CD14-positive monocyte (primary cell): ENCODE results near the gene SDK1. TPM values are rescaled to one million over a fixed set of nuclear protein-coding genes. Genes with fewer than 3 reads are reported as not detected.

Experiments
- DNase-seq, 3 donors: peaks; one replicate each; pipeline ENCODE4 v3.0.0-alpha.2; 2011 to 2022
- H2AFZ ChIP-seq: 2 replicates; pipeline ENCODE4 v1.6.0; 2012; ENCODE audit warnings: mild to moderate bottlenecking, low read depth, low read length, inconsistent platforms; ENCODE audit not compliant: insufficient read depth, poor library complexity, severe bottlenecking
- H3K27ac ChIP-seq, 2 donors: 1 replicate in 1 of 2; 2 replicates in 1 of 2; pipeline ENCODE4 v1.5.1; 2012 to 2013; ENCODE audit warnings: low read length in 2 of 2, control low read depth in 1 of 2, inconsistent platforms in 1 of 2, low read depth in 1 of 2, mild to moderate bottlenecking in 1 of 2
- H3K27me3 ChIP-seq, 2 donors: one replicate each; pipeline versions ENCODE4 v1.6.0 to v1.6.1; 2011 to 2013; ENCODE audit warnings: low read length in 2 of 2; ENCODE audit not compliant: control insufficient read depth in 2 of 2, insufficient read depth in 2 of 2
- H3K36me3 ChIP-seq, 2 donors: replicated peaks in 1 of 2; 1 replicate in 1 of 2; 2 replicates in 1 of 2; pipeline versions ENCODE4 v1.5.1 to v1.6.1; 2012 to 2013; ENCODE audit warnings: low read length in 2 of 2, control low read depth in 1 of 2, inconsistent platforms in 1 of 2, mild to moderate bottlenecking in 1 of 2; ENCODE audit not compliant: insufficient read depth in 2 of 2, control insufficient read depth in 1 of 2
- H3K4me1 ChIP-seq, 2 donors: 1 replicate in 1 of 2; 2 replicates in 1 of 2; pipeline versions ENCODE4 v1.5.1 to v1.6.1; 2012 to 2013; ENCODE audit warnings: low read length in 2 of 2, control low read depth in 1 of 2, inconsistent platforms in 1 of 2, mild to moderate bottlenecking in 1 of 2, moderate library complexity in 1 of 2; ENCODE audit not compliant: insufficient read depth in 2 of 2, control insufficient read depth in 1 of 2
- H3K4me2 ChIP-seq: replicated peaks from 2 replicates; pipeline ENCODE3; 2012; ENCODE audit warnings: low read length, moderate library complexity, mild to moderate bottlenecking; ENCODE audit not compliant: poor library complexity, severe bottlenecking; ENCODE audit errors: extremely low read depth
- H3K4me3 ChIP-seq, 3 experiments: fragments of 200-600 bp in 1 of 3; sonication (generic) in 1 of 3; replicated peaks in 1 of 3; 1 replicate in 2 of 3; 2 replicates in 1 of 3; pipeline ENCODE4 v1.5.1; 2011 to 2013; ENCODE audit warnings: low read length in 3 of 3, mild to moderate bottlenecking in 3 of 3, control low read depth in 2 of 3, low read depth in 2 of 3, inconsistent platforms in 1 of 3, moderate library complexity in 1 of 3
- H3K79me2 ChIP-seq: 2 replicates; pipeline ENCODE4 v1.6.0; 2012; ENCODE audit warnings: mild to moderate bottlenecking, control low read depth, inconsistent platforms, low read length, moderate library complexity; ENCODE audit not compliant: insufficient read depth
- H3K9ac ChIP-seq: 2 replicates; pipeline ENCODE4 v1.6.0; 2017; ENCODE audit warnings: low read length, mild to moderate bottlenecking; ENCODE audit not compliant: insufficient read depth, poor library complexity, severe bottlenecking
- H3K9me3 ChIP-seq, 2 donors: replicated peaks in 1 of 2; 1 replicate in 1 of 2; 2 replicates in 1 of 2; pipeline versions ENCODE4 v1.5.1 to v1.6.1; 2012 to 2013; ENCODE audit warnings: low read length in 2 of 2, control low read depth in 1 of 2; ENCODE audit not compliant: control insufficient read depth in 1 of 2, insufficient read depth in 1 of 2
- H4K20me1 ChIP-seq: 2 replicates; pipeline ENCODE4 v1.6.0; 2012; ENCODE audit warnings: mild to moderate bottlenecking, low read length, control low read depth, moderate library complexity; ENCODE audit not compliant: insufficient read depth
- H3K27ac Mint-ChIP-seq, 7 donors: one replicate each; pipeline ENCODE4 v1.8.0; 2020; ENCODE audit warnings: mild to moderate bottlenecking in 7 of 7, mixed read lengths in 7 of 7, moderate library complexity in 6 of 7, inconsistent platforms in 2 of 7
- H3K27me3 Mint-ChIP-seq, 3 donors: one replicate each; pipeline ENCODE4 v1.8.0; 2021 to 2022; ENCODE audit warnings: low read depth in 3 of 3, mild to moderate bottlenecking in 3 of 3, mixed read lengths in 3 of 3, moderate library complexity in 3 of 3, inconsistent platforms in 1 of 3
- H3K36me3 Mint-ChIP-seq, 2 donors: one replicate each; pipeline ENCODE4 v1.8.0; 2020; ENCODE audit warnings: mixed read lengths in 2 of 2, inconsistent platforms in 1 of 2, mild to moderate bottlenecking in 1 of 2
- H3K4me1 Mint-ChIP-seq: one replicate; pipeline ENCODE4 v1.8.0; 2020; ENCODE audit warnings: mild to moderate bottlenecking, mixed read lengths
- H3K4me3 Mint-ChIP-seq, 2 donors: one replicate each; pipeline ENCODE4 v1.8.0; 2020; ENCODE audit warnings: mild to moderate bottlenecking in 2 of 2, mixed read lengths in 2 of 2, moderate library complexity in 1 of 2
- H3K9me3 Mint-ChIP-seq, 7 donors: one replicate each; pipeline ENCODE4 v1.8.0; 2020 to 2022; ENCODE audit warnings: mixed read lengths in 7 of 7, mild to moderate bottlenecking in 6 of 7, moderate library complexity in 6 of 7, inconsistent platforms in 2 of 7
- WGBS: methylation state at CpG from one replicate; pipeline ENCODE4 v1.1.5; 2013; ENCODE audit warnings: missing lambda C conversion rate; ENCODE audit not compliant: insufficient coverage; 5-methylcytosine and 5-hydroxymethylcytosine counted together
- intact Hi-C, 2 donors: fragments of 100-400 bp; cut with micrococcal nuclease; formaldehyde crosslinking; loops; one replicate each; pipeline versions ENCODE4 v1.15.0 to v1.15.1; 2023
- polyA plus RNA-seq, 3 donors: library from polyadenylated mRNA; depleted of rRNA in 1 of 3; unstranded in 2 of 3; stranded (reverse) in 1 of 3; fragments of 300-500 nt in 2 of 3; fragments of >200 nt in 1 of 3; fragmentation: Illumina TruSeq in 2 of 3; gene quantifications; 1 replicate in 2 of 3; 2 replicates in 1 of 3; pipeline ENCODE4 v1.2.3, GENCODE V29; 2012 to 2021
- TF ChIP-seq, protein P1 (sequence below): fragments of 200-600 bp; IDR thresholded peaks from one replicate; pipeline ENCODE4 v1.8.0; 2022; ENCODE audit warnings: antibody characterized with exemption, mild to moderate bottlenecking

Gene SDK1
- polyA plus RNA-seq, 3 donors, result 0.01 TPM; not detected in 2

- peaks cover 5 to 12% of the 10 kb centered on the region in 2 donors for H3K9me3 ChIP-seq
- no peaks in the 10 kb centered on the region for H3K4me1 Mint-ChIP-seq
- intact Hi-C loops, result no loop called here
- no peak overlapping the region for H3K27ac Mint-ChIP-seq
- TF ChIP-seq, protein P1, sequence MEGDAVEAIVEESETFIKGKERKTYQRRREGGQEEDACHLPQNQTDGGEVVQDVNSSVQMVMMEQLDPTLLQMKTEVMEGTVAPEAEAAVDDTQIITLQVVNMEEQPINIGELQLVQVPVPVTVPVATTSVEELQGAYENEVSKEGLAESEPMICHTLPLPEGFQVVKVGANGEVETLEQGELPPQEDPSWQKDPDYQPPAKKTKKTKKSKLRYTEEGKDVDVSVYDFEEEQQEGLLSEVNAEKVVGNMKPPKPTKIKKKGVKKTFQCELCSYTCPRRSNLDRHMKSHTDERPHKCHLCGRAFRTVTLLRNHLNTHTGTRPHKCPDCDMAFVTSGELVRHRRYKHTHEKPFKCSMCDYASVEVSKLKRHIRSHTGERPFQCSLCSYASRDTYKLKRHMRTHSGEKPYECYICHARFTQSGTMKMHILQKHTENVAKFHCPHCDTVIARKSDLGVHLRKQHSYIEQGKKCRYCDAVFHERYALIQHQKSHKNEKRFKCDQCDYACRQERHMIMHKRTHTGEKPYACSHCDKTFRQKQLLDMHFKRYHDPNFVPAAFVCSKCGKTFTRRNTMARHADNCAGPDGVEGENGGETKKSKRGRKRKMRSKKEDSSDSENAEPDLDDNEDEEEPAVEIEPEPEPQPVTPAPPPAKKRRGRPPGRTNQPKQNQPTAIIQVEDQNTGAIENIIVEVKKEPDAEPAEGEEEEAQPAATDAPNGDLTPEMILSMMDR, result no peak
- H2AFZ ChIP-seq, result no peak overlapping the region
- H3K36me3 Mint-ChIP-seq, result no peaks in the 10 kb centered on the region
- H3K27me3 Mint-ChIP-seq, result peaks cover 0 to 2% (median 0%) of the 10 kb centered on the region in 3 donors
- H3K9me3 Mint-ChIP-seq, result peaks cover 3 to 13% (median 5%) of the 10 kb centered on the region in 7 donors
- DNase-seq, result no peak
- H3K4me1 ChIP-seq, result no peaks in the 10 kb centered on the region
- no peak overlapping the region for H3K9ac ChIP-seq
- H3K36me3 ChIP-seq, result no peaks in the 10 kb centered on the region
- no peak overlapping the region for H3K4me2 ChIP-seq
- H3K4me3 Mint-ChIP-seq, result no peak overlapping the region
- H3K79me2 ChIP-seq, result no peaks in the 10 kb centered on the region
- H3K4me3 ChIP-seq, result no peak overlapping the region
- no peaks in the 10 kb centered on the region for H3K27me3 ChIP-seq
- 98% methylated on average over 11 of the region's 11 CpGs for WGBS
- H4K20me1 ChIP-seq, result no peaks in the 10 kb centered on the region
- no peak overlapping the region for H3K27ac ChIP-seq
Measured at GRCh38 chr7:3956949-3957348, 655.9 kb downstream of the SDK1 start.

GRCh38 chr7:3957472-3958108 is 656.5 kb downstream of the SDK1 start:
- no peaks in the 10 kb centered on the region for H3K27me3 ChIP-seq
- H3K4me1 ChIP-seq, result no peaks in the 10 kb centered on the region
- H3K79me2 ChIP-seq, result no peaks in the 10 kb centered on the region
- H3K27me3 Mint-ChIP-seq, result peaks cover 0 to 2% (median 0%) of the 10 kb centered on the region in 3 donors
- H3K36me3 Mint-ChIP-seq, result no peaks in the 10 kb centered on the region
- peaks cover 5 to 14% (median 7%) of the 10 kb centered on the region in 7 donors for H3K9me3 Mint-ChIP-seq
- no peak overlapping the region for H3K9ac ChIP-seq
- TF ChIP-seq, protein P1, result no peak
- no peak for DNase-seq
- no peak overlapping the region for H3K4me2 ChIP-seq
- no peak overlapping the region for H2AFZ ChIP-seq
- peaks cover 10 to 19% of the 10 kb centered on the region in 2 donors for H3K9me3 ChIP-seq
- no peak overlapping the region for H3K4me3 ChIP-seq
- no peak overlapping the region for H3K27ac ChIP-seq
- no peak overlapping the region for H3K27ac Mint-ChIP-seq
- no peak overlapping the region for H3K4me3 Mint-ChIP-seq
- WGBS, result 100% methylated on average over 1 of the region's 8 CpGs
- H3K4me1 Mint-ChIP-seq, result no peaks in the 10 kb centered on the region
- no peaks in the 10 kb centered on the region for H4K20me1 ChIP-seq
- H3K36me3 ChIP-seq, result no peaks in the 10 kb centered on the region
- intact Hi-C loops, result no loop called here
